NCI-H1930 (cell line): ENCODE data around the gene AQP7.
"Not testable (repeated sequence)": the region's sequence is repeated elsewhere in the genome, so short reads cannot be mapped to it uniquely, and the experiment has no call there.

Experiments
- DNase-seq, 2 experiments: peaks; one replicate each; lab custom pipeline; 2025; lab: John Stamatoyannopoulos, UW

AQP7 gene

GRCh38 chr9:33402371-33402770 lies at the start of gene AQP7:
AQP7 (minus strand) TSS chr9:33402568; CDS start chr9:33401262, 1,306 bp downstream.
- not testable (repeated sequence) for DNase-seq

DNA sequence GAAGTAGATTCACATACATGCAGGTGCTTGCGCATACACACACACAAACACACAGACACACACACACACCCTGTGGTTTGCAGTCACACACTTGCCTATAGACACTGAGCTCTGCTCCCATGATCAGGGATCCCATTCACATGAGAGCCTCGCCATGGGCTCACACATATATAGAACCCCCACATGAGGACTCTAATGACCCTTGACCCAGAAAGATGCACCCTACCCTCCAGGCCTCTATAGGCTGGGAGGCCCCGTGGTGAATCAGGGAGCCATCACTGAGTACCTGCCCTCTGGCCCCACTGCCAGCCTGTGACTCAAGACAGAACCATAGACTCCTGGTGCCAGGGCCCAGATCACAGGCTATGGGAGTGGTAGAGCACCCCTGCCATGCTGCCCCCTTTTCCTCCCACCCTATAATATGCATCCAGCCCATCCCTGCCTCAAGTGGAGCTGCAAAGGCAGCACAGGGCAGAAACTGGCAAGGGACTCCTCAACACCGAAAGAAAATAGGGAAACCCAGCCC lies 48.3 kb upstream of the AQP7 start:
- no peak for DNase-seq

DNA sequence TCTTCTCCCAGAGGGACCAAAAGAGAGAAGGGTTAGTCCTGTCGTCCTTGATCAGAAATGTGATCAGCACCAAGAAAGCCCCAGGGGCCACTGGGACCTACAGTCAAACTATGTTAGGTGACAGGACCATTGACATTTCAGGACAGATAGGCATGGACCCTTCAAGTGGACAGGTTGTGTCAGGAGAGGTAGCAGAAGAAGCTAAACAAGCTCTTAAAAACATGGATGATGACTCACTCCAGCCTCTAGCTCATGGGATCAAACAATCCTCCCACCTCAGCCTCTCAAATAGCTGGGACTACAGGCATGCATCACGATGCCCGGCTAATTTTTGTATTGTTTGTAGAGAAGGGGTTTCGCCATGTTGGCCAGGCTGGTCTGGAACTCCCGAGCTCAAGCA lies 47.3 kb upstream of the AQP7 start:
- no peak for DNase-seq

GRCh38 chr9:33447799-33448553 lies 45.6 kb upstream of the AQP7 start:
- DNase-seq = no peak

GRCh38 chr9:33446946-33447798 lies 44.8 kb upstream of the AQP7 start, which contains the start of gene AQP3:
AQP3 (minus strand) TSS chr9:33447593; CDS start chr9:33447530, 63 bp downstream.
- DNase-seq = peak; percentile 24 to 34

- no peak for DNase-seq
Observed at GRCh38 chr9:33446240-33446945, 44.0 kb upstream of the AQP7 start.

DNA sequence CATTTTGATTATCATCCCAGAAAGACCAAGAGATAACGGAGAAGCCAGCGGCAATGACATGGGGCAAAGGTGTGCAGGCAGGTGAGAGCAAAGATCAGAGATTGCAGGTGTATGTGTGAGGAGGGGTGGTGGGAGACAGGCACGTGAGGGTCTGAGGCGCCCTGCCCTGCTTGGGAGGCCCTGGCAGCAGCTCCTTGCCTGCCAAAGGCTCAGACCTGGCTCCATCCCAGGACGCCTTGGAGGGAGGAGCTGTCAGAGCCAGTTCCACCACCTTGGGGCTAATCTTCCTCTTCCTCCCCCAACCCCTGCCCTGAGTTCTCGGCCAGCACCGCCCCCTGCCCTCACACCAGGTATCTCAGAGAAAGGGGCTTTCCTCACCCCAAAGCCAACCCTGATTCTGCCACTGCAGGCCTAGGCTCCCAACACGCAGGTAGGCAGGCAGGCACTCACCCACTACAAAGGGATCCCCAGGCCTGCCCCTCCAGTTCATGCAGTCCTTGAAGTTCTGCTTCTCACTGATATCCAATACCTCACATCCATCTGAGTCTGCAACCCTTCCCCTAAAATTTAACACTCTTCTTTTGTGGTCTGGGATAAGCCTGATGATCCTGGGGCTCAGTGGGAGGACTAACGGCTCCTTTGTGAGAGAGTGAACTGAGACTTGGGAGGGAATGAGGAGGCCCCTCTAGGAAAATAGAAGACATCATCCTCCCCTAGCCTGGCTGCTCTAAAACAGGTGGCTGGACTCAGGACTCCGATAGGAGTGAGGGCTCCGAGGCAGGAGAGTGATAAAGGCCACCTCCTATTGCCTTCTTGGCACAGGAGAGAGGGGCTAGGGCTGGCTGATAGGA lies 43.2 kb upstream of the AQP7 start:
- DNase-seq = no peak

DNA sequence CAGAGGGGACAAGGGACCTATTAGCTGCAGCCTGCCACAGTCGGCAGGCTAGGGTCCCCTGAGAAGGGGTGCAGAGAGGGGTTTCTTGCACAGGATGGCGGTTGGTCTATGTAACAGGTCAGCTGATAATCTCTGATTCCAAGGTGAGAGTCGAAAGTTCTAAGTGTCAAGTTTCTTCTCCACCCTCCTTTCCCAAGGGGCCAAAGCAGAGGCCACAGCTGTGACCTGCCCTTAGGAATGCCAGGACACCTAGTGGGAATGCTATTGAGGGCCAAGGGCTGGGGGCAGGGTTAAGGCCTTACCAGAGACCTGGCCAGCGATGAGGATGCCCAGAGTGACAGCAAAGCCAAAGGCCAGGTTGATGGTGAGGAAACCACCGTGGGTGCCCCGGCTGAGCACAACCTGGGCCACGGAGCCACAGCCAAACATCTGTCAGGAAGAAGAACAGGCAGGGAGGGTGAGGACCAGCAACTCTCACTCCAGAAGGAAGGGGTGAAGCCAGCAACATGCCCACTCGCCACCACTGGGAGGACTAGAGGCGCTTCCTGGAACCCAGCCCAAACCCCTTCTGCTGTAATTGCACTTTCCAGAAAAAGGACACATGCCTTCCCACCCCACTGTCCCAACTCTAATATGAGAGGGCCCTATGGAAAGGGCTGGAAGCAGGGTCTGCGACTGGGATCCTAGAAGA lies 41.2 kb upstream of the AQP7 start:
- DNase-seq = no peak

DNA sequence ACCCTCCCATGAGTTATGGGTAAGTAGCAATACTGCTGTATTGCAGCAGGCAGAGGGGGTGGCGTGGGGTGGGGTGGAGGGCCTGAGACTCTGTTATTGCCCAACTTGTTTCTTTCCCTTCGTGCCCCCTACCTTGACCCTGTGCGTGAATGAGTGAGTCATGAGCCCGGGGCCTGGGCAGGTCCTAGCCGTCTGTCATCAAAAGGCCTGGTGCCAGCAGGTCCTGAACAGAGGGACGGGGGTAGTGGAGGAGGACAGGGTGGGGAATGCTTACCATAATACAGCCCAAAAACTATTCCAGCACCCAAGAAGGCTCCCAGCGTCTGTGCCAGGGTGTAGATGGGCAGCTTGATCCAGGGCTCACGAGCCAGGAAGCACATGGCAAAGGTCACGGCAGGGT lies 40.7 kb upstream of the AQP7 start:
- DNase-seq = no peak

DNA sequence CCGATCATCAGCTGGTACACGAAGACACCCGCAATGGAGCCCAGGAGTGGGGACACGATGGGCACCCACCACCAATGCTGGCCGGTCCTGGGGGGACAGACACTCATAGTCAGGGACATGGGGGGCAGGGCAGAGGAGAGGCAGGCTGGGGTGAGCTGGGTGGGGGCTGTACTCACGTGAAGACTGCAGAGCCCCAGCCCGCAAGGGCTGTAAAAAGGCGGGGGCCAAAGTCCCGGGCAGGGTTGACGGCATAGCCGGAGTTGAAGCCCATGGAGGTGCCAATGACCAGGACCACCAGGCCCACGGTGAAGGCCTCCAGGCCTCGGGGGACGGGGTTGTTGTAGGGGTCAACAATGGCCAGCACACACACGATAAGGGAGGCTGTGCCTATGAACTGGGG lies 39.8 kb upstream of the AQP7 start:
- DNase-seq = no peak

- no peak for DNase-seq
Observed at GRCh38 chr9:33440609-33441008, 38.2 kb upstream of the AQP7 start.

- no peak for DNase-seq
Observed at GRCh38 chr9:33440204-33440603, 37.8 kb upstream of the AQP7 start.

DNA sequence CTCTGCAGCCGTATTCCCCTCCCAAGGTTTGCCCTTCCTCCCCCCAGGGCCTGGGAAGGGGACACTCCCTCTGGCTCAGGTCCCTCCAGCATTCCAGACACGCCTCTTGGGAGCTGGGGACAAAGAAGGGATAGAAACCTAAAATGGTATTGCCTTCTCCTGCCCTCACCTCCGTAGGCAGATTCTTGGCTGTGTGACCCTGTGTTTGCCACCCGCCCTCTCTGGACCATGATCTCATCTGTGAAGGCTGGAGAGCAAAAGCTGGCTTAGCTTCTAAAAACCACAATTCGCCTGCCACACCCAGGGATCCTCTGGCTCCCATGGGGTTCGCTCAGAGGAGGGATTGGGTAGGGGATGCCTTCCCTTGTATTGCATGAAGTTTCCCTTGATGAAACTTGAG lies 37.4 kb upstream of the AQP7 start:
- no peak for DNase-seq

GRCh38 chr9:33438926-33439680 lies 36.7 kb upstream of the AQP7 start:
- no peak for DNase-seq

DNA sequence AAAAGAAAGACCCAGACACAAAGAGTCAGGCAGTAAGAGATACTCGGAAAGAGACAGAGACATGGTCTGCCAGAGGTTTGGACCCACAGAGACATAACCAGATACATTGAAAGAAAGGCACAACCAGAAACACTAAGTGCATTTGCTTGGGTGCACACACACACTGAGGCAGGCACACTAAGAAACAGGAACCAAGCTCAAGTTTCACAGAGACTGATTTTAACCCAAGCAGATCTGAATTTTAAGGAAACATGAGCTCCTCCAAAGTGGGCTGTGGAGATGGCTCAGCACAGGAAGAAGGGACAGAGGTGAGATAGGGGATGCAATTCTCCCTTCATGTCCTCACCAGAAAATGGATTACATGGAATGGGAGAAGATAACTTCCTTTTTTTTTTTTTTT lies 35.5 kb upstream of the AQP7 start:
- DNase-seq = no peak

DNA sequence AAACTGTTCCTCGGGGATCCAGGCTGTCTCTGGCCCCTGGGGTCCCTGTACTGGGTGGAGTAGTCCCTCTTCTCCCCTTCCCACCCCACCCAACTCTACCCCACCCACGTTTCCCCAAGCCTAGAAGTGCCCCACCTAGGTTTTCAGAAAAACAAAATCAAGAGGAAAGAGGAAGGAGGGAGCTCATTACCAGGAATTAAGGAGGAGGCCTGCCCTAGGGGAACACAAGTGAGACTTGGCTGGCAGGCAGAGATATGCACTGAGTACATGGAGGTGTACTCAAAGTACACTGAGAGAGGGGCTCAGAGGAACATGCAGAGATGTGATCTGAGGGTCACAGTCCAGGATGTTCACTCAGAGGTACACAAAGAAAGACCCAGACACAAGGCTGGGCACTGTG lies 34.8 kb upstream of the AQP7 start:
- DNase-seq = no peak

DNA sequence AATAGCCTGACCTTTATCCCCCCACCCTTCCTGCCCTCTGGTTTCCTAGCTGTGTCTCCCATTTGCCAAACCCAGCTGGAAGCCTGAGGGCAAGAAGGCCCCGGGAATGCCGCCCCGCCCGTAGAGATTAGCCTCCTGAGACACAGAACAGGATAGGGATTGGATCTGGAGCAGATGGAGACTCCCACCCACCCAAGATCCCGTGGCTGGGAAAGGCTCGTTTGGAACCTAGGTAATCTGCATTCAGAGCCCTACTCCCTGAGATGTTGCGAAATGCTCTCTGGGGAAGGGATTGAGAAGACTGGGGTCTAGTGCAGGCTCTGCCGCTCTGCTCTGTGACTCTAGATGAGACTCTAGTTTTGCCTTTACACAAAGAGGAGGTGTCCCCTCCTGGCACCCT lies 34.1 kb upstream of the AQP7 start:
- no peak for DNase-seq

- no peak for DNase-seq
Observed at GRCh38 chr9:33435821-33436277, 33.5 kb upstream of the AQP7 start.

GRCh38 chr9:33434317-33435105 lies 32.1 kb upstream of the AQP7 start:
- no peak for DNase-seq
